NCI-H1092 treated with DMSO at 0.1 percent for 48 hours (cell line): Measurements from ENCODE around the gene LYZL2.
"Not testable (repeated sequence)": the region's sequence is repeated elsewhere in the genome, so short reads cannot be mapped to it uniquely, and the experiment has no call there.

Experiments
- DNase-seq: peaks from one replicate; lab custom pipeline; 2025; lab: John Stamatoyannopoulos, UW

The LYZL2 gene

DNA sequence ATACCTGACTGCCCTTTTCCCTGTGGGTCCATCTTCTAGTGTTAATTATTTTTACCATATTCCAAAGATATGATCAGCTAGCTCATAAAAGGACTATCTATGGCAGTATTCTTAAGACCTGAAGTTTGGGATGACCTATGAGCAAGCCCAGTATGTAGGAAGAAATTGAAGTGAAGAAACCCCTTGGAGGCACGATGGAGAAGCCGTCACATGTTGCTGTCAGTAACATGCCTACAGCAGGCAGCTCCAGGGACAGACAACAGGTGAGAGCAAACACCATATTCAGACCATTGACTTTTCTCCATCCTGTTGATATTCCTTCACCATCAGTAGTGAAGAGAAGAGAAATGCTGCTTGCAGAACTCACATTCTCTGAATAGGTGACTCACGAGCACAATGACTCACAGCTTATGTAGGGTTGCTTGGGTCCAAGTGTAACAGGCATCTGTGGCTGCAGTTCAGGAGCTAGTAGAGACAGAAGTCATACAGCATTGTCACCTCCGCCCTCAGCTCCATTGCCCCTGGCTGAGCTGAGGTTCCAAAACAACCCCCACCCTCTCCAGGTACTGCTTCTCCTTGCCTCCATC, 8.4 kb upstream of the LYZL2 start:
- no peak for DNase-seq

DNA sequence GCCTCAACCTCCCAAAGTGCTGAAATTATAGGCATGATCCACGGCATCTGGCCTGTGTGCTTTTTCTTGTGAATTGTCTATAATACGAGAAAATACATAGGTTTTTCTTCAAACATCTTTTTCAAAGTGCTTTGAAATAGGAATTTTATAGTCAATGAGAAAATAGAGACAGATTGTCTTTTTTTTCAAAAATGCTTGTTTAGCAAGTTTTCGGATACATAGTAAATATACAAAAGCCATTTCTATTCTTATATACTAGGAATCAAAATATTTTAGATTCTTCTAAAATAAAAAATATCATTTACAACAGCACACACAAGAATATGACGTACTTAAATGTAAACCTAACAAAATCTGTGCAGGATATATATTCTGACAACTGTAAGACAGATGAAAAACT, 1.6 kb upstream of the LYZL2 start:
- DNase-seq = no peak

DNA sequence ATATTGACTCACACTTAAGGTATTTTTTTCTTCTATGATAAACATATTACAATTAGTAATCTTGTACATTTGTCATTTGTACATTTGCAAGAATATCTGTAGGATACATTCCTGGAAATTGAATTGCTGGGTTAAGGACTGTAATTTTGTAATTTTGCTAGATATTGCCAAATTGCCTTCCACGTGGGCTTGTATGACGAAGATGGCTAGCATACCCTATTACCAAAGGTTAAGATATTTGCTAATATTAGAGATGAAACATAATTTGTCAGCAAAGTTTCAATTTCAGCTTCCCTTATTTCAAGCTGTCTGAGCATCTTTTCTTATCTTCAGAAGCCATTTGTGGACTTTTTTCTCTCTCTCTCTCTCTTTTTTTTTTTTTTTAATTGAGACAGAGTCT, 1.0 kb upstream of the LYZL2 start:
- no peak for DNase-seq

DNA sequence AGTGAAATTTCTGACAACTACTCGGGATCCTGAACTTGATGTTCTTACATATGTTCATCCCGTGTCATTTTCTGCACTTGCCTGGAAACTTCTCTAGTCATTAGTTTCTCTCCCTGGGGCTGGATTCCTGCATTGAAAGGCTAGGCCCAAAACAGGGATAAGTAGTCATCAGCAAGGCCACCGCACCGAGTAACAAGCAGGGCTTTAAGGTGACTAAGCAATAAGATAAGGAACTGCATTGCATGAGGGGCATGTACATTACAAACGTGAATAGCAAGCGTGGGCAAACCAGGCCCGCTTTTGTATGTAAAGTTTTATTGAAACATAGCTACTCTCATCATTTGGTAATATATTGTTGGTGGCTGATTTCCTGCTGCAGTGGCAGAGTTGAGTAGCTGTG, 977 bp downstream of the LYZL2 start:
- not testable (repeated sequence) for DNase-seq

DNA sequence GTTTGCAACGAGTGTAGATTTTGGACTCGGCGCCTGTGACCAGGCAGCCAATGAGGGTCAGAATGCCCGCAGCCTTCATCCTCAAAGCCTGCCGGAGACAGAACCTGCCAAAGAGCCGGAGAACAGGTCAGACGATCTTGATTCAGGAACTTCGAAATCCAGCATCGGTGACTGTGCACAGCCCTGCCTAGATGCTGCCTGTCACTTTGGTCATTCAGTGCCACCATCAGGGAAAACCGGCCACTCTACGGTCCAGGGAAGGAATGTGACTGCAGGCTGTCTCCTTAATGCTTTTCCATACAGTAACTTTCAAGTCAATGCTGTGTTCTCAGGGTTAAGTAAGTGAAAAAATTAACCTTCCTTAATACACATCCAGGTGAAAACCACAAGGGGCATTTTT, 2.7 kb downstream of the LYZL2 start:
- not testable (repeated sequence) for DNase-seq

DNA sequence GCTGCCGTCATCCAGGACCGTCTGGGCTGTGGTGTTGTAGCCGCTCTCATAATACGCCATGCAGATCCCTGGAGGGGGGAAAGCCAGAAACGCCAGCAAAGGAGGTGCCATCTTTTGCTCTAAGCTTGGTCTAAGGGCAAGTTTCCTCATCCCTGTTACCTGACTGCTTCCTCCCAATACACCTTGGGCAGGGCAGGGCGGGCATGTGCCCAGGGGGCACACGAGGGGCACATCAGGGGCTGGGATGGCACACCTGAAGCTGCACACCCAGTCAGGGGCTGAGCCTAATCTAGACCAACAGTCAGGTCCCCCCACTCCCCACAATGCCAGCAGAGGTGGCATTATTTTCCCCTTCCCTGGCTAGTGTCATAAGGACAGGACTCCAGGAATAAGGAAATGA, 3.4 kb downstream of the LYZL2 start:
- DNase-seq = not testable (repeated sequence)

DNA sequence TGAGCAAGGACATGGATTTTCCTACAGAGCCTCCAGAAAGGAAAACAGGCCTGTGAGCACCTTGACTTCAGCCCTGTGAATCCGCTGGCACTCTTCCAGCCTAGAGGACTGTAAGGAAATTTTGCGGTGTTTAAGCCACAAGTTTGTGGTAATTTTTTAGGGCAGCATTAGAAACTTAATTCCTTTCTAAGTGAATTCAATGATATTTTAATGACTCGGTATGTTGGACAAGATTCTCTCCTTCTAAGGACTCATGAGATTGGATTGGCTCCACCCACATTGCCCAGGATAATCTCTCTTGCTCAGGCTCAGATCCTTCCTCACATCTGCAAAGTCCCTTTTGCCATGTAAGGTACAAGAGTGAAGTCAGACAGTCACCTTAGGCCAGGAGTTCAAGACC, 4.5 kb downstream of the LYZL2 start:
- no peak for DNase-seq

DNA sequence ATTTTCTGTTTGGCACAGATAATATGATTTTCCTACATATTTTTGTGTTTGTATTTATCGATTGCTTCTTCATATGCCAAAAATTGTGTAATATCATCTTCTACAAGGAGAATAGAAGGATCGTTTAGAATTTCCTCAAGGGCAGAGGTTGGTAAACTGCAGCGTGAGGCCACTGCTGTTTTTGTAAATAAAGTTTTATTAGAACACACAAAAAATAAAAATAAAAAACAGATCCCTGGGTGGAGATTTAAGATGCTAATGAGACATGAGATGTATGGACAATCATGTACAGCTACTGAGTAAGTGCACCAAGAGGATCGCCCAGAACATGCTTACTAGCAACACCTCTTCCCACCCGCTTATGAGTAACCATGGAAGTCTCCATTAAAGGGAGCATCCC, 9.6 kb downstream of the LYZL2 start:
- no peak for DNase-seq

DNA sequence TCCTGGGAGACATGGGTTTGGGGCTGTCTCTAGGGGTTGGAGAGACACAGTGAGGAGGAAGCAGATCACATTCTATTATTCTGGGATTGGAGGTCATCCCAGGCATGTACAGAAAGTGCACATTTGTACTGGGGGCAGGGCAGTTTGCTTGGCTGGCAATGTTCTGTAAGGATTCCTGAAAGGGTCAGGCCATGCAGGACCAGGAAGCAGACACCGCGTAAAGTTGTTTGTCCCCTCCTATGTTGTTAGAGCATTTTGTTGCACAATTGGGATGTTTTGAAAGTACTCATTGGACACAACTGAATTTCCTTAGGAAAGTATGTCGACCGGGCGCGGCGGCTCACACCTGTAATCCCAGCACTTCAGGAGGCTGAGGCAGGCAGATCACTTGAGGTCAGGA, 12.5 kb downstream of the LYZL2 start:
- DNase-seq = no peak

DNA sequence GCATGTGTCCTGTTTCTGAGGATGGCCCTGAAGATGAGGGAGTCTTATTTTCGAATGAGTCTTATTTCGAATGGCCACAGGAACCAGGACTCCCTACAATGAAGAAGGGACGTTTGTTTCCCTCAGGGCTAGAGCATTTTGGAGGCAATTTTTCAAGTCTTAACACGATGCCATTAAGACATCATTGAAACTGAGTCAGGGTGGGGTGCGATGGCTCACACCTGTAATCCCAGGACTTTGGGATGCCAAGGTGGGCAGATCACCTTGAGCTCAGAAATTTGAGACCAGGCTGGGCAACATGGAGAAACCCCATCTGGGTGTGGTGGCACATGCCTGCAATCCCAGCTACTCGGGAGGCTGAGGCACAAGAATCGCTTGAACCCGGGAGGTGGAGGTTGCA, 18.5 kb downstream of the LYZL2 start:
- DNase-seq = not testable (repeated sequence)

DNA sequence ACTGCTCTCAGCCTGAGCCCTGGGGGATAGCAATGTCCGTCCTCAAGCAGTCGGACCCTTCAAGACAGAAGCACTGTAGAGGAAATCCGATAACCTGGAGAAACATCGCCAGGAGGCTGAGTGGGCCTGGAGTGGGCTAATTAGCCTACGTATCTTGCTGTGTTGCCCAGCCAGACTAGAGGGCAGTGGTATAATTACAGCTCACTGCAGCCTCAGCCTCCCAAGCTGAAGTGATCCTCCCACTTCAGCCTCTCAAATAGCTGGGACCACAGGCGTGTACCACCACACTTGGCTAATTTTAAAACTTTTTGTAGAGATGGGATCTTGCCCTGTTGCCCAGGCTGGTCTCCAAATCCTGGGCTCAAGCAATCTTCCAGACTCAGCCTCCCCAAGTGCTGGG, 21.7 kb downstream of the LYZL2 start:
- no peak for DNase-seq

DNA sequence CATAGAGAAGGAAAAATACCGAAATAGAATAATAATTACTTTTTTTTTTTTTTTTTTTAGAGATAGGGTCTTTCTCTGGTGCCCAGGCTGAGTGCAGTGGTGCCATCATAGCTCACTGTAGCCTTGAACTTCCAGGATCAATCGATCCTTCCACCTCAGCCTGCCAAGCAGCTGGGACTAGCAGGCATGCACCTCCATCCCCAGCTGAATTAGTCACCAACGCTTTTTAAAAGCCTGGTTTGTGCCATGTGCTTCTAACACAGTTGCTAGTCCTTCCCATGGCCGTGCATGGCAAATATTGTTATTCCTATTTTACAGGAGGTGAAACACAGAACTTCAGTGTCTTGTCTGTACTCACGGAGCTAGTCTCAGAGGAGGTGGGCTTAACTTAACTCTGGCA, 23.2 kb downstream of the LYZL2 start:
- peak; percentile 66 for DNase-seq

DNA sequence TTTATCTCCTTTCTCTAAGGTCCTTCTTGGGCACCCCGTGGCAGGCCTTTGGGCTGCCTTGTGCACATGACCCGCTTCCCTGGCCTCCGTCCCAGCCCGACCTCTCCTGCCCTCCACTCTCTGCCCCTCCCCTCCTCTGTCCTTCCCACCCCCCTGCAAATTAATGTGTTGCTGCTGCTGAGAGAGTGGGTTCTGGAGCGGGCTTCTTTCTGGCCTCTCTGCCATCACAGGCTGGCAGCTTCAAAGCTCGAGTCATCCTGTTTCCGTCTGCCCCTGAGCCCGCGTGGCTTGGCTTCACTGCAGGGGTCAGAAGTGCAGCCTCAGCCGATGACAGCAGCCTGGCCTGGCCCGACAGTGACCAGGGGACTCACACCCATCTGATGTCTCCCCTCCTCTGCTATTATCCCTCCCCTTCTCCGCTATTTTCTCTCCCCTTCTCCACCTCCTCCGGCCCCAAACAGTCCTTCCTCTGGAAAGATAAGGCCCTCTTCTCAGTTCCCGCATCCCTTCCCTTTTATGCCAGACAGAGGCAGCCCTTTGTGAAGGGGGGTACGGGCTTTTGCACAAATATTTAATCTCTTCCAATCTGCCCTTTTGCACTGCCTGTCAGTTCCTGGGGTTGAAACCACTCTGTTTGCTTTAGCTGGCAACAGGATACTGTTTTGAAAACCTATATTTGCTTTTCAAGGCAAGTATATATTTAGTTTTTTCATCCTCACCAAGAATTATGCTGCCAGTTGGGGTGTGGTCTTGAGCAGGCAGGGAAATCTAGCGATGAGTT, 24.0 kb downstream of the LYZL2 start:
- DNase-seq = peak; percentile 74

DNA sequence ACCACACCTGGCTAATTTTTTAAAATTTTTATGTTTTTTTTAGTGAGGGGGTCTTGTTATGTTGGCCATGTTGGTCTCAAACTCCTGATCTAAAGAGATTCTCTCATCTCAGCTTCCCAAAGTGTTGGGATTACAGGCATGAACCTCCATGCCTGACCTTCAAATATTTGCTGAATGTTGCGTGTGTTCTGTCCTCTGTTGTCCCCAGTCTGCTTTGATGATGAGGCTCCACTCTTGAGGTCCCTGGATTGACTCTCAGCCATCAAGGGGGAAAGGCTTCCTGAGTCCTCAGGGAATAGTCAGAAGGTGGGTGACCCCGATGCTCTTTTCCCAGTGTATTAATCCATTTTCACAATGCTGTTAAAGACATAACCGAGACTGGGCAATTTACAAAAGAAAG, 26.0 kb downstream of the LYZL2 start:
- no peak for DNase-seq

DNA sequence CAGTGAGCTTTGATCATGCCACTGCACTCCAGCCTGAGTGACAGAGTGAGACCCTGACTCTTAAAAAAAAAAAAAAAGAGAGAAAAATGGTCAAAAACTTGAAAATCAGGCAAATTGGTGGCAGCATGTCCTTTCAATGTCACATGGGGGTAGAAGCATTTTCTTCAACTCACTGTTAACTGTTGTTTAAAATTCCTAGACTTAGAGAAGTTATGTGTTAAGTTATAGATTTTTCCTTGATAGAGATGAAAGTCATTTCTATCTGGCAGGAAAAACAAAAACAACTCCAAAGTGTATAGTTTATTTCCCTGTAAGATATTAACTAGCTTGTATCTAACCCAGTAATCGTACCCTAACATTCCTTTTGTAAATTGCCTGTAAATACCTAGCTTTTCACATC, 26.8 kb downstream of the LYZL2 start:
- DNase-seq = no peak

DNA sequence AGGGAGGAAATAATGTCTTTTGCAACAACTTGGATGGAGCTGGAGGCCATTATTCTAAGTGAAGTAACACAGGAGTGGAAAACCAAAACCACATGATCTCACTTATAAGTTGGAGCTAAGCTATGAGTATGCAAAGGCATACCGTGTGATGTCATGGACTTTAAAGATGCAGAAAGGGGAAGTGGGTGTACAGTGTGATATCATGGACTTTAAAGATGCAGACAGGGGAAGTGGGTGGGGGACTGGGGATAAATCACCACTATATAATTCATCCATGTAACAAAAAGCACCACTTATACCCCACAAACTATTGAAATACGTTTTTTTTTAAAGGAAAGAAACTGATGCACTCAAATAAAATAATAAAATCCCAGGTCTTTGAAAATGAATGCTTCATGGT, 29.5 kb downstream of the LYZL2 start:
- DNase-seq = no peak

DNA sequence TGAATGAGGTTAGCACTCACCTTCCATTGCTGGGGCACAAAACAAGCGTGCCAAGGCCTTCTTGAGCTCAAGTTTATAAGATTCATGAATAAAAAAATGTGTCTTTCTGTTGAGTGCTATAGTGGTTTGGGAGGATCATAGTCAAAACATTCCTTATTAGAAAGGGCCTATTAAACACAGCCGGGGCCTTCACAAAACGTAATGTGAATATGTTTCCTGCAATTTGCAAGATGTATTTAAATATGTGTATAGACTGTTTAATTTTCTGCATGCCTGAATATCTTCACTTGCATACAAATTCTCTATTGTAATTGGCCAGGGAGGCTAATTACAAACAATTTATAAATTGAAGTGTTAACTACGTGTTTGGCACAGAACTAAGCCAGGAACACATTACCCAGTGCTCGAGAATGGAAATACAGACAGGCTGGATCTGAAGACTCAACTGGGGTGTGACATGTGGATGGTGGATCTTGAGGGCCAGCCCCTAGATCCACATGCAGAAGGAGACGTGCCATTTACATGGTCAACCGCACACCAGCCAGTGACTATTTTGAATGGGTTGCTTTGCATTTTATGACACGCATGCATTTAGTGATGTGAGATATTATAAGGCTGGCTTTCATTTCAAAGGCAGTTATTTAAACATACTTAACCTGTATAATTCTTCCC, 31.3 kb downstream of the LYZL2 start:
- no peak for DNase-seq

DNA sequence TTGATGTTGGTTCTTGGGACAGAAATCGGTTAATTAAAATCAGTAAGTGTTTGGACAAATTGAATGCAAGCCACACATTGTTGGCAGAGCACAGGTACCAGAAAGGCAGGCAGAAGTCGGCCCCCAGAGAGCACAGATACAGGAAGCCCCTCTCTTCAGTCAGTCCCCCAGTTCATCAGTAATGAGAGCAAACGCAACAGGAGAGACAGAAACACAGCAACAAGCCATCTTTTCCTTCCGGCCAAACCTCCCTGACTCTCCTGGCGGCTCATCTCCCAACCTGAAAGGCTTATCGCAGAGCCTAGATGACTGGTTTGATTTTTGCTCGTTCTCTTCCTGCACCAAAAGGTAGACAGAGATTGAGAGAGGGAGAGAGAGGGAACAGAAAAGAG, 32.1 kb downstream of the LYZL2 start:
- not testable (repeated sequence) for DNase-seq

DNA sequence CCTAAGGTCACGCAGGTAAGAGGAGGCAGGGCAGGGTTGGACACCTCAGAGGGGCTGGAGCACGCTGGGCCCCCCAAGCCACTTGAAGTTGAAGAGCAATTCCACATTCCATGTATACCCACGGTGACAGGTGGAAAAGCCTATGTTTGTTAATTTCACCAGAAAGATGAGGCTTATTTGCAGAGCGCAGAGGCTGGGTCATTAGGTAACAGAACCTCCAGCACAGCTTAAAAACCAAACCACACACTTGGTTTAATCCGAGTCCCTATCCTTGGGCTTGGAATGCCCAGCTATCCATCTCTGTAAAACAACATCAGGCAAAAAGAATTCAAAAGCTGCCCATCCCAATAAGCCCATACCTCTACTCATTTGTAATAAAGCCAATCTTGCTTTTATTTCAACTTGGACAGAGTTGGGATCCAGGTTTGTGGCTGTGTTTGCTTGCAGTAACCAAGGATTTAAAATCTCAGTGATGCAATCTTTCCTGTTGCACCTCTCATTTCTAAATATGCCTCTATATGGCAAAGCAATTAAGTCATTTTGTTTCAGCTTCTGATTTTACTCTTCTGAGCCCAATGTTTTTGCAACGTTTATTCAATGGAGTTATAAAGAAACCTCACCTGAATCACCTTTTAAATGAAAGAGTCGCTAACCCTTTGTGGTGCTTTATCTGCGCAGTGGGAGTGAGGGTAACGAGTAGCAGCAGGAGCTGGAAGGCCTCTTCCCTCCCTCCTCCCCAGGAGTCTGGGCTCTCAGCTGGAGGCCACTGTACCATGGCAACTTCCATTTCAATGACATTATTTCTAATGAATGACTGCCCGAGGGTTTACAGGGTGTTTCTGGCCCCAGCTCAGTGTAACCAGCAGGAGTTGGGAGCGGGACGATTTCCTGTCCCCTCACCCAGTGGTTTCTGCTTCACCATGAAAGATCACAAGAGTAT, 32.8 kb downstream of the LYZL2 start:
- DNase-seq = peak; percentile 55

DNA sequence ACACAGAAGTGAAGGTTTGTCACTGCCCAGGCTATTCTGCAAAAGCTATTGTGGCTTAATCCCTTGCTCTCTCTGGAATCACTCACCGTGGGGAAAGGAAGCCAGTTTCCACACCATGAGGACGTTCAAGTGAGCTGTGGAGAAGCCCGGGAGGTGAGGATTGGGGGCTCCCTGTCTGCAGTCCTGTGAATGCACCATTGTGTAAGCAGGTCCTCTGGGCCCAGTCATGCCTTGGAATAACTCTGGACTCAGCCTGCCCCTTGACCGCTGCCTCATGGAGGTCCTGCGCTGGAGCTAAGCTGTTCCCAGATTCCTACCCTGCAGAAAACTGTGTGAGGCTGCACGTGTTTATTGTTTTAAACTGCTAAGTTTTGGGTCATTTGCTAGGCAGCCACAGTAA, 33.5 kb downstream of the LYZL2 start:
- peak; percentile 7 for DNase-seq

DNA sequence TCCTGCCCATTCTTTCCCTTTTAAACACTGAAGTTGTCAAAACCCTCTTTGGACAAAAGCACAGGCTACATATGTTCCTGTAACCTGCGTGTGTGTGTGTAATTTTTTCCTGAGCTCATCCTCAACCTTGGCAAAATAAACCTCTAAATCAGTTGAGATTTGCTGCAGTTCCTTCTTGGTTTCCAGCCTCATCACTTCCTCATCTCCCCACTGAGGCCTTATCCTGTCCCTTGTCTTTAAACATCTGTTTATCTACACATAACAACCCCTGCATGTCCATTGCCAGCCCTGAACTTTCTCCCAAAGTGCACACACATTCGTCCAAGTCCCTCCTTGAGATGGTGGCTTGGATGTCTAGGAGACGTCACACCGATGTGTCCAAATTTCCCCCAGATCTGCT, 35.5 kb downstream of the LYZL2 start:
- no peak for DNase-seq

DNA sequence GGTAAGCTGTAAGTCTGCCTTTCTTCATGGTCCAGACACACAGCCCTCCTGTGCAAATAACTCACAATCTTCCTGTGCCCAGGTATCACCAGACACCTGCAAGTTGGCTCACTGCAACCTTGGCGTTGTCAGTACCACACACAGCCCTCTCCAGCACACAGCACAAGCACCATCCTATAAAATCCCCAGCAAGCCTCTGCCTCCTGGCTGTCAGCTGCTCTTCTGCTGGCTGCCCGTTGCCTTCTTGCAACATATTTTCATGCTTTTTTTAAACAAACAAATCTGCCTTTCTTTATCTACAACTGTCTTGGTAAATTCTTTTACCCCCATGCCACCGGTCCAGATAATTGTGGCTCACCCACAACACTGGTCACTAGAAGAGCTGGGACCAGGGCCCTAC, 36.8 kb downstream of the LYZL2 start:
- not testable (repeated sequence) for DNase-seq
